Stimulated activated CD4-positive, alpha-beta T cell treated with anti-CD3 and anti-CD28 coated beads, Interleukin-4, amount 100 ng/mL, for 48 hours (primary cell): Measurements from ENCODE around the gene SRCIN1.
"Not testable (repeated sequence)": the region's sequence is repeated elsewhere in the genome, so short reads cannot be mapped to it uniquely, and the experiment has no call there.

Experiments used
- DNase-seq, 2 donors: peaks; one replicate each; pipeline ENCODE4 v3.0.0-alpha.2; 2020; ENCODE audit warnings: low read depth in 2 of 2

SRCIN1 gene

GRCh38 chr17:38544839-38545209 lies 60.9 kb downstream of the SRCIN1 start:
- no peak for DNase-seq

GRCh38 chr17:38544175-38544838 lies 61.4 kb downstream of the SRCIN1 start:
- no peak for DNase-seq

GRCh38 chr17:38543403-38544174 lies 62.2 kb downstream of the SRCIN1 start:
- no peak for DNase-seq

- no peak for DNase-seq
Observed at GRCh38 chr17:38542286-38542685, 63.5 kb downstream of the SRCIN1 start.

GRCh38 chr17:38541281-38541680 lies 64.5 kb downstream of the SRCIN1 start:
- DNase-seq: no peak

GRCh38 chr17:38540514-38541045 lies 65.2 kb downstream of the SRCIN1 start:
- no peak for DNase-seq

GRCh38 chr17:38539386-38539785 lies 66.4 kb downstream of the SRCIN1 start:
- no peak for DNase-seq

- no peak for DNase-seq
Observed at GRCh38 chr17:38538906-38539305, 66.8 kb downstream of the SRCIN1 start.

- no peak for DNase-seq
Observed at GRCh38 chr17:38536661-38537060, 69.1 kb downstream of the SRCIN1 start.

GRCh38 chr17:38535886-38536285 lies 69.9 kb downstream of the SRCIN1 start:
- DNase-seq: no peak

GRCh38 chr17:38534498-38534885 lies 71.3 kb downstream of the SRCIN1 start:
- no peak for DNase-seq

GRCh38 chr17:38533866-38534497 lies 71.8 kb downstream of the SRCIN1 start:
- DNase-seq: no peak

GRCh38 chr17:38533241-38533640 lies 72.5 kb downstream of the SRCIN1 start:
- no peak for DNase-seq

- no peak for DNase-seq
Observed at GRCh38 chr17:38532451-38532850, 73.3 kb downstream of the SRCIN1 start.

- DNase-seq: not testable (repeated sequence)
Observed at GRCh38 chr17:38531761-38532160, 74.0 kb downstream of the SRCIN1 start.

- not testable (repeated sequence) for DNase-seq
Observed at GRCh38 chr17:38530856-38531255, 74.9 kb downstream of the SRCIN1 start.

GRCh38 chr17:38528141-38528540 lies 77.6 kb downstream of the SRCIN1 start:
- DNase-seq: not testable (repeated sequence)

GRCh38 chr17:38526526-38526925 lies 79.2 kb downstream of the SRCIN1 start:
- not testable (repeated sequence) for DNase-seq

GRCh38 chr17:38512473-38513058 lies 93.2 kb downstream of the SRCIN1 start:
- no peak for DNase-seq

- DNase-seq: no peak
Observed at GRCh38 chr17:38511150-38512108, 94.3 kb downstream of the SRCIN1 start.
